HG02973 (cell line): ENCODE data around the gene POU4F1.

Source experiments
- ATAC-seq: cut with Tn5 transposase; IDR thresholded peaks from one replicate; pipeline ENCODE4 v1.9.1; 2021; ENCODE audit warnings: moderate library complexity; ENCODE audit not compliant: unreplicated experiment

The POU4F1 gene

DNA sequence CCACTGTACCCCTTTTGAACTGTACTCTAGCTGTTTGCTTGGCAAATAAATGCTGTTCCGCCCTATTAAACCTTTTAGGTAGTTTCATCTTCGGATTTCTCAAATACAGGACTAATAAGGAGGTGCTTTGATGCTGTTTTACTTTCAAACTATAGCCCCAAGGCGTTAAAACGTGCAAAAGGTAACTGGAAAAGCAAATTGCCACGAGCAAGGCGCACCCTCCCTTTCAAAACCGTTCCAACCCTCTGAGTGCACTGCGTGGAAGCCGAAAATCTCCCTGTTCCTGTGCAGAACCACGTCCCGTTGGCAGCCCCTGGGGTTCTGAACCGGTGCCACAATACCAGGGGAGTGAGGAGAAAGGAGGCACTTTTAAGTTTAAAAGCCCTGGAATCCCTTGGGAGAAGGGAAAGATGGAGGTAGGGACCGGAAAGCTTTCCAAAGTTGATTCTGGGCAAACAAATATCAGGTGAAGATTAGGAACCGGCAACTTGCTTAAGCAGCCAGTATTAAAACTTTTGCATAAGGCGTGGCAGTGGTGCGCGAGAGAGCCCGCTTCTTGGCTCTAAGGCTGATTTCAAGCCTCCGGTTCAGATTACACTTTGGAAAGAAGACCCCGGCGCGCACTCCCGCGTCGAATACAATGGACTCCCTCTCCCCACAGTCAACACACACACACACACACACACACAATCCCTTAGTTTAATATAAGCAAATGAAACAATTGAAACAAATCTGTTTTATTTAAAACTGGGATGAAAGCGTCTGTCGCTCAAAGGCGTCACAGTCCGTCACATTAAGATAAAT, 9.5 kb downstream of the POU4F1 start:
- no peak for ATAC-seq

DNA sequence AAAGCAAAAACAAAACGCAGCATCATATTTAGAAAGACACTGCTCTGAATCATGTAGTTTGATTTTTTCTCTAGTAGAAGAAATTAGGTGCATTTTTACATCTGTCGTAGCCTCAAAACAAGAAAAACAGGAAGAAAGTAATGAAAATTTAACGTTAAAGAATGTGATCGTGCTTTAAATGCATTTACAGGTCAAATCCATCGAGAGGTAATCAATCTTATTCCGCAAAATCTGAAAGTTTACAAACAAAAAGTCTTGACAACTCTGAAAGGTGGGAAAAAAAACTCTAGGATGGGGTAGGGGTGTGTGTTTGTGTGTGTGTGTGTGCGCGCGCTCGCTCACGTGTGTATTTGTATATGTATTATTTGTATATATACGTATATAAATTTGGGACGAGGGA, 10.2 kb downstream of the POU4F1 start:
- ATAC-seq, result no peak

- ATAC-seq, result no peak
Measured at GRCh38 chr13:78592584-78592983, 10.8 kb downstream of the POU4F1 start.

DNA sequence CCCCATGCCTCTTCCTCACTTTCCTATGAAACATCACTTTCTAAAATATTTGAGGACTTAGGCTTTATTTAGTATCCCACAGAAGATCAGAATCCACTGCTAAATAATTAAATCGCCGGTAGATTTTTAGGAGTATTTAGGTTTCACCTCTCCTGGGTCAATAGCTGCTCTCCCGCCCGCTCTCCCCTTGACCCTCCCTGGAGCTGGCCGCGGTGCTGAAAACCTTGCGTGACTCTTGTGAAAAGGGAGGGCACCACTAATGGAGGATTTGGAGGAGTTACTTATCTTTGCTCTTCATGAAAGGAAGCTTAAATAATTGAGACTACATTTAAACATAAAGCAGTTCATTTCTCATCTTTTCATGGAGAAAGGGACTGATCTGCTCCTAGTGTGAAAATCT, 14.1 kb downstream of the POU4F1 start:
- no peak for ATAC-seq

DNA sequence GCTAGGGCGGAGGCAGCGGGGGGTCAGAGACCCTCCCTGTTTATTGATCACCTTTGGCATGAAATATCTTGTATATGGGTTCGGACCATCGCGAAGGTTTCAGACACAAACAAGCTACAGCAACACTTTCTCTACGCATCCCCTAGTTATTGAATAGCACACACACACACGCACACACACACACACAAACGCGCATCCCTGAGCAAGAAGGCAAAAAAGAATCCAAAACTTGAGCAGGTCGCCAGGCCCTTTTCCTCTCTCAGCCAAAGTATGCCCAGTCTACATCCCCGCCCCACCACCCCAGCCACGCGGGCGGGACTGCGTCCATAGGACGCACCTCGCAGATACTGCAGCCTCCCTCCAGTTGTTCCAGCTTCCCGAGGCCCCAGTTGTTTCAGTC, 16.0 kb downstream of the POU4F1 start:
- no peak for ATAC-seq

- ATAC-seq, result no peak
Measured at GRCh38 chr13:78586706-78587105, 16.6 kb downstream of the POU4F1 start.

DNA sequence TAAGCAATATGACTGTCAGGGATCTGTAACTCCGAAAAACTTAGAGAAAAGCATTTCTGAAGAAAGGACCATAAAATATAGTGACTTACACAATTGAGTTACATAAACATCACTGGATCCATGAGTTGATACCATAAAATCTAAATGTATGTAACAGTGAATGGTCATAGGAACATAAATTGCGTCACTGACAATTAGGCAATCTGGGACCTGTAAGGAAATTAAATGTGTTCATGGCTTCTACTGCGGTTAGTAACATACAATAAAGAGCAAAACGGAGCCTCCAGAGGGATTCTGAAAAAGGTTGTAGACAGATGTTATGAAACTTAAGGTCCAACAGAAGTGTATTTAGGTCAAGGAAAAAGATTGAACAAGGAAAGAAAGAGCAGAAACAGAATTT, 27.1 kb downstream of the POU4F1 start:
- ATAC-seq, result no peak

DNA sequence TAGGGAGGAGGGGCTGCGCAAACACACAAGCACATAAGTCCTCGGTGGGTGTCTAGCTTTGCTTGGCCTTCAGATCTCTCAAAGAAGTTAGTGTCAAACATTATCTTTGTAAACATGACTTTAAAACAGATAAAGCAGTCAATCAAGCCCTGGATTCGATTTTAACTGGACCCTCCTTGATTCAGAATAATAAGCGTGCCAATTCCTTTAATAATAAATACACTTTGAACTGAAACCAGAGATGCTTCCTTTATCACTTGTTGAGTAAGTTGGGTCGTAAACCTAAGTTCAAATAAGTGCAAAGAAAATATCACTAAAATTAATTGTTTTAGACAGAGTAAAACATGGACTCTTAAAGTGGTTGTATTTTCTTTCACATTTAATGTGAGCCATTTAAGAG, 30.9 kb downstream of the POU4F1 start:
- ATAC-seq, result no peak

DNA sequence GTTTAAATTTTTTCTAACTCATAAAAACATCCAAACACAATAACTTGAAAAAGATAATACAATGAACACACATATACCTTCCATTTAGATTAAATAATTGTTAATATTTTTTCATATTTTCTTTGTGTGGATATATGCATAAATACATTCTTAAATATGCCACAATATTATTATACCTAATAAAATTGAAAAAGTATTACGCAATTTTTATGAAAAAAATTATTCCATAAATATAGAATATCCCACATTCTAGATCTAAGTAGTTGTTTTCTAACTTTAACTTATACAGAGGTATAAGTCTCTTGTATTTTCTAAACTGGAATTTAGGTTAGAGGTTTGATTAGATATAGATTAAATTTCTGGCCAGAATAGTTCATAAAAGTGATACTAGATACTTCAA, 34.3 kb downstream of the POU4F1 start:
- ATAC-seq, result no peak

- ATAC-seq, result no peak
Measured at GRCh38 chr13:78566631-78567030, 36.7 kb downstream of the POU4F1 start.

- no peak for ATAC-seq
Measured at GRCh38 chr13:78562237-78562889, 41.0 kb downstream of the POU4F1 start.
